ENCODE results near the gene MTR. TPM values are rescaled to one million over a fixed set of nuclear protein-coding genes. Genes with fewer than 3 reads are reported as not detected.

The MTR gene
- total RNA-seq, 1 experiment from 2014 or later: 24.6 TPM

DNA sequence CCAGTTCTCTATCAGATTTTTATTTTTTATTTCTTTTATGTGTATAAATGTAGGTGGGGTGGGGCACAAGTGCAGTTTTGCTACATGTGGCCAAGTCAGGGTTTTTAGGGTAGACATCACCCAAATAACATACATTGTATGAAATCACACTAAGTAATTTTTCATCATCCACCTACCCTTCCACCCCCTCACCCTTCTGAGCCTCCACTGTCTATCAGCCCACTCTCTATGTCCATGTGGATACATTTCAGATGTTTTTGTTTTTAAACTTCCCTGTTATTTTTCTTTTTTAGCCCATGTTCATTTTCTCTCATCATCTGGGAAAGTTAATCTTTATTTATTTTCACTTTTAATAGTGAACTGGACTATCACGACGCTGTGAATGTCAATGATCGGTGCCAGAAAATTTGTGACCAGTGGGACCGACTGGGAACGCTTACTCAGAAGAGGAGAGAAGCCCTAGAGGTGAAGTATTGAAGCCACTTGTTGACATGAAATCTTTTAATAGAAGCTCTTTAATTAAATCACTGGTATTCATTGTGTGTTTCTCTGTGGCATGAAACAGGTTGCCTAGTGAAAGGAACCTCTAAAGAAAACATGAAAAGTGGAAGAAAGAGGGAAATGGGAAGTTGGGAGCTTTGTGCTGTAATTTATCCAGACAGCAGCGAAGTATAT is 47.6 kb upstream of the MTR start:
- Histone ChIP-seq H2AFZ (ENCODE audit: low read depth, low read length, poor library complexity, severe bottlenecking) (no peak overlapping the region), H3K9me3 (ENCODE audit: control insufficient read depth in 1 of 2, insufficient read depth in 1 of 2, low read depth in 1 of 2, low read length in 2 of 2) (no peaks in the 10 kb centered on the region), H3K4me2 (ENCODE audit: low read length) (no peak overlapping the region), H3K4me3 (replicated peaks in 1 of 2; ENCODE audit: low read depth in 1 of 2, low read length in 2 of 2) (no peak overlapping the region), H4K20me1 (ENCODE audit: insufficient read depth) (no peaks in the 10 kb centered on the region), H3K36me3 (ENCODE audit: control insufficient read depth in 1 of 2, insufficient read depth in 2 of 2, low read length in 2 of 2) (no peaks in the 10 kb centered on the region), H3K27me3 (ENCODE audit: insufficient read depth, low read length) (no peaks in the 10 kb centered on the region), H3K9ac (ENCODE audit: low read length) (no peak overlapping the region), H3K27ac (ENCODE audit: low read depth, low read length) (no peak overlapping the region), H3K79me2 (ENCODE audit: insufficient read depth, low read length) (no peaks in the 10 kb centered on the region), H3K4me1 (ENCODE audit: control insufficient read depth in 1 of 2, insufficient read depth in 2 of 2, low read length in 2 of 2) (no peaks in the 10 kb centered on the region), H3K9me2 (ENCODE audit: insufficient read depth) (no peaks in the 10 kb centered on the region)
- TF ChIP-seq YY1 (IDR thresholded peaks at IDR 0.05; ENCODE audit: extremely low read depth, insufficient replicate concordance, low read depth, low read length) (no peak), SIN3A (IDR thresholded peaks at IDR 0.05; ENCODE audit: low read depth) (no peak), EGR1 (IDR thresholded peaks at IDR 0.05; ENCODE audit: low read depth) (no peak), SP1 (IDR thresholded peaks at IDR 0.05; ENCODE audit: low read depth) (no peak), TCF7L2 (IDR thresholded peaks at IDR 0.05; ENCODE audit: borderline replicate concordance, extremely low read depth, insufficient read depth, insufficient read length) (no peak), ZNF274 (IDR thresholded peaks at IDR 0.05; ENCODE audit: low read depth, low read length) (no peak)
- TF ChIP-seq, protein P1, sequence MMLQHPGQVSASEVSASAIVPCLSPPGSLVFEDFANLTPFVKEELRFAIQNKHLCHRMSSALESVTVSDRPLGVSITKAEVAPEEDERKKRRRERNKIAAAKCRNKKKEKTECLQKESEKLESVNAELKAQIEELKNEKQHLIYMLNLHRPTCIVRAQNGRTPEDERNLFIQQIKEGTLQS (IDR thresholded peaks at IDR 0.05): no peak
- TF ChIP-seq, protein P2, sequence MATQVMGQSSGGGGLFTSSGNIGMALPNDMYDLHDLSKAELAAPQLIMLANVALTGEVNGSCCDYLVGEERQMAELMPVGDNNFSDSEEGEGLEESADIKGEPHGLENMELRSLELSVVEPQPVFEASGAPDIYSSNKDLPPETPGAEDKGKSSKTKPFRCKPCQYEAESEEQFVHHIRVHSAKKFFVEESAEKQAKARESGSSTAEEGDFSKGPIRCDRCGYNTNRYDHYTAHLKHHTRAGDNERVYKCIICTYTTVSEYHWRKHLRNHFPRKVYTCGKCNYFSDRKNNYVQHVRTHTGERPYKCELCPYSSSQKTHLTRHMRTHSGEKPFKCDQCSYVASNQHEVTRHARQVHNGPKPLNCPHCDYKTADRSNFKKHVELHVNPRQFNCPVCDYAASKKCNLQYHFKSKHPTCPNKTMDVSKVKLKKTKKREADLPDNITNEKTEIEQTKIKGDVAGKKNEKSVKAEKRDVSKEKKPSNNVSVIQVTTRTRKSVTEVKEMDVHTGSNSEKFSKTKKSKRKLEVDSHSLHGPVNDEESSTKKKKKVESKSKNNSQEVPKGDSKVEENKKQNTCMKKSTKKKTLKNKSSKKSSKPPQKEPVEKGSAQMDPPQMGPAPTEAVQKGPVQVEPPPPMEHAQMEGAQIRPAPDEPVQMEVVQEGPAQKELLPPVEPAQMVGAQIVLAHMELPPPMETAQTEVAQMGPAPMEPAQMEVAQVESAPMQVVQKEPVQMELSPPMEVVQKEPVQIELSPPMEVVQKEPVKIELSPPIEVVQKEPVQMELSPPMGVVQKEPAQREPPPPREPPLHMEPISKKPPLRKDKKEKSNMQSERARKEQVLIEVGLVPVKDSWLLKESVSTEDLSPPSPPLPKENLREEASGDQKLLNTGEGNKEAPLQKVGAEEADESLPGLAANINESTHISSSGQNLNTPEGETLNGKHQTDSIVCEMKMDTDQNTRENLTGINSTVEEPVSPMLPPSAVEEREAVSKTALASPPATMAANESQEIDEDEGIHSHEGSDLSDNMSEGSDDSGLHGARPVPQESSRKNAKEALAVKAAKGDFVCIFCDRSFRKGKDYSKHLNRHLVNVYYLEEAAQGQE (IDR thresholded peaks at IDR 0.05; ENCODE audit: low read depth): no peak
- no TSS peak for BruUV-seq (replicated peaks)
- ATAC-seq (no peak), DNase-seq (ENCODE audit: low read depth, low spot score) (no peak)
- POLR2A ChIA-PET: no interaction called here
- intact Hi-C loops (cut with micrococcal nuclease): no loop called here
- RAD21 ChIA-PET (ENCODE audit: low non-redundant PET in 1 of 2, low total read pairs in 2 of 2, uncharacterized antibody in 2 of 2, unreplicated experiment in 2 of 2): no interaction called here
- CTCF ChIA-PET: no interaction called here

Data from HCT116 (cell line).